GM03348 (cell line): ENCODE results near the gene ASIC4.

ENCODE experiments used
- DNase-seq: peaks from one replicate; pipeline ENCODE4 v3.0.0; 2012; ENCODE audit warnings: low spot score

Gene ASIC4

GRCh38 chr2:219514196-219514761 lies at the start of gene ASIC4:
Gene ASIC4 (plus strand): TSS chr2:219514482. CDS start chr2:219514725, 243 bp downstream.
- DNase-seq = peak; percentile 35

GRCh38 chr2:219465659-219466561 lies 48.4 kb upstream of the ASIC4 start:
- DNase-seq = no peak

GRCh38 chr2:219466816-219467735 lies 47.2 kb upstream of the ASIC4 start:
- no peak for DNase-seq

- no peak for DNase-seq
Observed at GRCh38 chr2:219467736-219468075, 46.6 kb upstream of the ASIC4 start.

GRCh38 chr2:219468410-219469185 lies 45.7 kb upstream of the ASIC4 start:
- DNase-seq = no peak

- DNase-seq = peak; percentile 83
Observed at GRCh38 chr2:219469186-219469724, 45.0 kb upstream of the ASIC4 start.

- DNase-seq = no peak
Observed at GRCh38 chr2:219470429-219470828, 43.9 kb upstream of the ASIC4 start.

- DNase-seq = no peak
Observed at GRCh38 chr2:219471476-219472371, 42.6 kb upstream of the ASIC4 start.

GRCh38 chr2:219472629-219473187 lies 41.6 kb upstream of the ASIC4 start:
- no peak for DNase-seq

GRCh38 chr2:219473511-219473910 lies 40.8 kb upstream of the ASIC4 start:
- no peak for DNase-seq

- no peak for DNase-seq
Observed at GRCh38 chr2:219474285-219475060, 39.8 kb upstream of the ASIC4 start.

GRCh38 chr2:219475278-219475677 lies 39.0 kb upstream of the ASIC4 start:
- no peak for DNase-seq

GRCh38 chr2:219475697-219476651 lies 38.3 kb upstream of the ASIC4 start:
- DNase-seq = peak; percentile 88

GRCh38 chr2:219476652-219477151 lies 37.6 kb upstream of the ASIC4 start:
- no peak for DNase-seq

- no peak for DNase-seq
Observed at GRCh38 chr2:219477179-219477578, 37.1 kb upstream of the ASIC4 start.

GRCh38 chr2:219477815-219478214 lies 36.5 kb upstream of the ASIC4 start:
- DNase-seq = no peak

GRCh38 chr2:219478916-219479315 lies 35.4 kb upstream of the ASIC4 start:
- DNase-seq = no peak

GRCh38 chr2:219480004-219480403 lies 34.3 kb upstream of the ASIC4 start:
- DNase-seq = no peak
